Gastroesophageal sphincter (tissue), 4 donors: ENCODE results near the gene NKX2-1. TPM values are rescaled to one million over a fixed set of nuclear protein-coding genes. Genes with fewer than 3 reads are reported as not detected.

ENCODE experiments used
- ATAC-seq: fragments of 150-250 bp; one replicate; pipeline ENCODE4 v1.9.1; 2016; ENCODE audit warnings: mild to moderate bottlenecking, moderate library complexity
- H3K27ac ChIP-seq, 4 donors: fragments of 200-600 bp; sonication (generic) in 3 of 4; 1 replicate in 3 of 4; 2 replicates in 1 of 4; pipeline ENCODE4 v1.5.1; 2016 to 2019
- H3K27me3 ChIP-seq: fragments of 200-600 bp; sonication (generic); one replicate; pipeline ENCODE4 v1.5.1; 2019
- H3K36me3 ChIP-seq, 2 donors: fragments of 200-600 bp; sonication (generic); one replicate each; pipeline ENCODE4 v1.5.1; 2019; ENCODE audit warnings: control low read depth in 1 of 2
- H3K4me1 ChIP-seq, 3 donors: fragments of 200-600 bp; sonication (generic); 1 replicate in 2 of 3; 2 replicates in 1 of 3; pipeline ENCODE4 v1.5.1; 2016 to 2019; ENCODE audit warnings: control low read depth in 2 of 3
- H3K4me3 ChIP-seq, 2 donors: fragments of 200-600 bp; sonication (generic); one replicate each; pipeline ENCODE4 v1.5.1; 2019; ENCODE audit warnings: mild to moderate bottlenecking in 1 of 2, moderate library complexity in 1 of 2
- H3K9me3 ChIP-seq, 3 donors: fragments of 200-600 bp; sonication (generic); one replicate each; pipeline ENCODE4 v1.5.1; 2017 to 2019; ENCODE audit warnings: control low read depth in 2 of 3
- EP300 ChIP-seq: sonication (generic); formaldehyde crosslinking; IDR thresholded peaks from one replicate; pipeline ENCODE4 v1.6.1; 2017; ENCODE audit warnings: antibody characterized with exemption, mild to moderate bottlenecking
- POLR2A ChIP-seq, 2 donors: fragments of 450-650 bp; IDR thresholded peaks; one replicate each; pipeline ENCODE4 v1.6.1; 2017; ENCODE audit warnings: antibody characterized with exemption in 2 of 2, mild to moderate bottlenecking in 2 of 2, moderate library complexity in 1 of 2
- POLR2AphosphoS5 ChIP-seq: sonication (generic); formaldehyde crosslinking; IDR thresholded peaks from one replicate; pipeline ENCODE4 v1.6.1; 2017; ENCODE audit warnings: antibody characterized with exemption
- WGBS, 2 donors: methylation state at CpG; one replicate each; pipeline ENCODE4 v1.1.5; 2018; ENCODE audit warnings: low coverage in 1 of 2; 5-methylcytosine and 5-hydroxymethylcytosine counted together
- total RNA-seq, 4 donors: library from RNA; depleted of rRNA; stranded (reverse); fragments of >200 nt; gene quantifications; one replicate each; pipeline ENCODE4 v1.1.0, GENCODE V29; 2016
- TF ChIP-seq, protein P1 (sequence below), 4 experiments: fragments of 200-600 bp in 2 of 4; fragments of 450-650 bp in 2 of 4; sonication (generic) in 1 of 4; IDR thresholded peaks; one replicate each; pipeline ENCODE4 v1.5.1; 2017 to 2019; ENCODE audit warnings: antibody characterized with exemption in 4 of 4, mild to moderate bottlenecking in 2 of 4, moderate library complexity in 2 of 4

Gene NKX2-1
- total RNA-seq, 4 donors from 2014 or later, result not detected

DNA sequence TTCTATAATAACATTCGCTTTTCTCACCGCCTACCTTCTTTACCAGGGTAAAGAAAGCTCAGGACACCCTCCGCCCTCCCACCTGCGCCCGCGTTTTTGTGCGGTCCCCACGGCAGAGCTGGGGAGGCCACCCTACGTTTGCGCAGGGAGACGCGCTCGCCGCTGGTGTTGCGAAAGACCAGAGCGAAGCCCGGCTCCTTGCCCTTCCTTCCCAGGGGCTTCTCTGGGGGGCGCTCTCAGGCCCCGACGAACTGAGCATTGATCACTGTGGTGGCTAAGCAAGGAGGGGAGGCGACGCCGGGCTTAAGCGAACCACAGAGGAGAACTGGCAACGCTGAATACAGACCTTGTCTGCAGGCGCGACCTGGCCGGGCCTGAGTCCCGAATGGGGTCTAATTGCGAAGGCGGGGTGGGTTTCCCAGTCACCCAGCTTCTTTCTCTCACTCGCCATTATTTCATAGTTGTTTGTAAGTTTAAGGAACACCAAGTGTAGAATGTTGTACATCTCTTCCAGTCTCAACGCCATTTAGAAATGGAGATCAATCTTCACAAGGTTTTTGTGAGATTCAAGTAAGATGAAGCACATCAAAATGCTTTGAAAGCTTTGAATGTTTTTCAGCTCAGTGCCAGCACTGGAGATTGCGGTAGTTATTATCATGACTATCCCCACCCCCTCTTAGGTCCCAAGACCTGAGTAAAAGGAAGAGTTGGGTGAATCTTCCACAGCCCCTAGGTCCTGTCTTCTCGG lies 1.7 kb upstream of the NKX2-1 start:
- Histone ChIP-seq H3K4me1 (peaks cover 0 to 80% (median 19%) of the 10 kb centered on the region in 3 donors), H3K27ac (no peak overlapping the region), H3K9me3 (no peaks in the 10 kb centered on the region), H3K36me3 (no peaks in the 10 kb centered on the region), H3K4me3 (peak overlapping the region in 1 of 2 donors; percentile 41), H3K27me3 (peaks cover 100% of the 10 kb centered on the region)
- WGBS, 2 donors, result 11 to 13% methylated on average over 10 of the region's 35 CpGs
- ATAC-seq, result no peak
- TF ChIP-seq, protein P1, sequence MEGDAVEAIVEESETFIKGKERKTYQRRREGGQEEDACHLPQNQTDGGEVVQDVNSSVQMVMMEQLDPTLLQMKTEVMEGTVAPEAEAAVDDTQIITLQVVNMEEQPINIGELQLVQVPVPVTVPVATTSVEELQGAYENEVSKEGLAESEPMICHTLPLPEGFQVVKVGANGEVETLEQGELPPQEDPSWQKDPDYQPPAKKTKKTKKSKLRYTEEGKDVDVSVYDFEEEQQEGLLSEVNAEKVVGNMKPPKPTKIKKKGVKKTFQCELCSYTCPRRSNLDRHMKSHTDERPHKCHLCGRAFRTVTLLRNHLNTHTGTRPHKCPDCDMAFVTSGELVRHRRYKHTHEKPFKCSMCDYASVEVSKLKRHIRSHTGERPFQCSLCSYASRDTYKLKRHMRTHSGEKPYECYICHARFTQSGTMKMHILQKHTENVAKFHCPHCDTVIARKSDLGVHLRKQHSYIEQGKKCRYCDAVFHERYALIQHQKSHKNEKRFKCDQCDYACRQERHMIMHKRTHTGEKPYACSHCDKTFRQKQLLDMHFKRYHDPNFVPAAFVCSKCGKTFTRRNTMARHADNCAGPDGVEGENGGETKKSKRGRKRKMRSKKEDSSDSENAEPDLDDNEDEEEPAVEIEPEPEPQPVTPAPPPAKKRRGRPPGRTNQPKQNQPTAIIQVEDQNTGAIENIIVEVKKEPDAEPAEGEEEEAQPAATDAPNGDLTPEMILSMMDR (IDR thresholded peaks at IDR 0.05), result no peak
- TF ChIP-seq POLR2AphosphoS5 (no peak), EP300 (no peak), POLR2A (IDR thresholded peaks at IDR 0.05) (no peak)

GRCh38 chr14:36520601-36521525 lies 831 bp upstream of the NKX2-1 start:
- H3K27ac ChIP-seq, result no peak overlapping the region
- H3K4me1 ChIP-seq, result peaks cover 0 to 80% (median 19%) of the 10 kb centered on the region in 3 donors
- H3K36me3 ChIP-seq, result no peaks in the 10 kb centered on the region
- peak overlapping the region in 1 of 2 donors; percentile 41 for H3K4me3 ChIP-seq
- no peak for TF ChIP-seq EP300
- TF ChIP-seq, protein P1 (IDR thresholded peaks at IDR 0.05), result peak in 2 of 4 experiments; percentile 7 to 18
- no peak for ATAC-seq
- H3K9me3 ChIP-seq, result no peaks in the 10 kb centered on the region
- H3K27me3 ChIP-seq, result peaks cover 100% of the 10 kb centered on the region
- WGBS, 2 donors, result 0 to 3% methylated on average over 7 to 15 of the region's 63 CpGs

GRCh38 chr14:36518586-36519430 lies 1.2 kb downstream of the NKX2-1 start:
- WGBS, 2 donors, result 0% methylated on average over 2 to 6 of the region's 79 CpGs
- Histone ChIP-seq H3K27ac (no peak overlapping the region), H3K36me3 (no peaks in the 10 kb centered on the region), H3K27me3 (peaks cover 100% of the 10 kb centered on the region), H3K4me1 (peaks cover 0 to 63% (median 19%) of the 10 kb centered on the region in 3 donors), H3K4me3 (peak overlapping the region in 1 of 2 donors; percentile 41), H3K9me3 (no peaks in the 10 kb centered on the region)
- ATAC-seq, result no peak
- TF ChIP-seq POLR2AphosphoS5 (no peak), POLR2A (IDR thresholded peaks at IDR 0.05) (no peak), EP300 (no peak)
- TF ChIP-seq, protein P1 (IDR thresholded peaks at IDR 0.05), result no peak

- Histone ChIP-seq H3K36me3 (no peaks in the 10 kb centered on the region), H3K9me3 (no peaks in the 10 kb centered on the region), H3K4me1 (peaks cover 0 to 62% (median 19%) of the 10 kb centered on the region in 3 donors), H3K27me3 (peaks cover 100% of the 10 kb centered on the region), H3K27ac (no peak overlapping the region), H3K4me3 (no peak overlapping the region)
- WGBS, 2 donors, result no CpG with 5 or more reads among the region's 34 CpGs
- TF ChIP-seq, protein P1 (IDR thresholded peaks at IDR 0.05), result no peak
- TF ChIP-seq EP300, result no peak
- TF ChIP-seq POLR2AphosphoS5, result no peak
- TF ChIP-seq POLR2A (IDR thresholded peaks at IDR 0.05), result no peak
- ATAC-seq, result no peak
These were observed 1.9 kb downstream of the NKX2-1 start for GRCh38 chr14:36518031-36518585.
